ENCODE data around the gene SLC25A1.

The SLC25A1 gene

DNA sequence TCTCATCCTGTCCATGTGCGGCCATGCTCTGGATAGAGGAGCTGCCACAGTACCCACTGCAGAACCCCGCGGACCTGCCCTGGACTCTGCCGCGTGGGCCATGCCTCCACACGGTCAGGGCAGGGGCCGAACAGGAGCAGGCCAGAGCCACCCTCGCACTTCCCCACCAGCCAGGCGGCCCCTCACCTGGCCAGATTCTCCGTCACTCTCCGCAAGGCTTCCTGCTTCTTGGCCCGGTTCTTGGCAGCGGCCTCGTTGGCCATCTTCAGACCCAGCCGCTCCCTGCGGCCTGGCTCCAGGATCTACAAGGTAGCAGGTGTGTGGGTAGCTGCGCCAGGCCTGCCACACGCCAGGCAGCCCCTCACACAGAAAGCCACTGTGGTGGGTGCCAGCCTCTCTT lies 43.7 kb downstream of the SLC25A1 start:
- DNase-seq = no peak

DNA sequence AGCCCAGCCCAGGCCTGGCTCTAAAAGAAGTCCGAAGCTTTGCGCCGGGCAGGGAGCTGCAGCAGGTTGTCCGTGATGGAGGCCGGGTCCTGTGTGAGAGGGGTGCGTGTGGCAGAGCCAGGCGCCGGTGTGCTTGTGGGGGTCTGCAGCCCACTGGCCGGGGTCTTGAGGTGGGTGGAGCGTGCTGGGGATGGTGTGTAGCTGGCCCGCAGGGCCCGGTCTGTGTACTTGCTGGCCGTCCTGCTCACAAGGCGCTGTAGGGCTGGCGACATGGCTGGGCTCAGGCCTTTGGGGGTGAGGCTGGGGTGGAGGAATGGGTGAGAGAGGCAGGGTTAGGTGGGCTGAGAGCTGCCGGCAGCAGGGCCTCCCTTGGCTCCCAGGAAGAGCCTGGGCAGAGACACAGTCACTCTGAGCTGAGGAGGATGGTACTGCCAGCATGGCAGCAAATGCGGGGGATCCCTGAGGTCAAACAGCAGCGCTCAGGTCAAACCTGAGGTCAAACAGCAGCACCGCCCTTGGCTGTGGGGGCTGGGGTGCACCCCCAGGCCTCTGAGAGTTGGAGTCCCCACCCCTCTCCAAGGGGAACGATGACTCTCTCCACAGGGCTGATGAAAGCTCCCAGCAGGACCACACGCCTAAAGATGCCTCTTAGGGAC lies 44.2 kb downstream of the SLC25A1 start:
- no peak for DNase-seq

DNA sequence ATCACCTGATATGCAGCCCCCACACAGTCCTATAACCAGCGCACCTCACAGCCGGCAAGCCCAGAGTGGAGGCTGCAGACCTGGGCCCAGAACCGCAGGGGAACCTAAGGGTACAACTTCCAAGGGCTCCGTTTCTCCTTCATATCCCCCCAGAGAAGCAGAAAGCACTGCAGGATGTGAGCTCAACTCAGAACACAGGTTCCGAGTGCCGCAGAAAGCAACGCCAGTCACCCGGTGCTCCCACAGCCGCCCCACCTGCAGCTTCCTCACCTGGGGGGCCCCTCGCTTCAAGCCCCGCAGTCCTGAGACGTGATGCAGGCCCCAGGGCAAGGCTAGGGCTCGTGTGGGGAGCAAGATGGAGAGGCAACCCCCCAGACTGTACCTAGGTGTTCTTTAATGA lies 45.0 kb downstream of the SLC25A1 start:
- DNase-seq = no peak

DNA sequence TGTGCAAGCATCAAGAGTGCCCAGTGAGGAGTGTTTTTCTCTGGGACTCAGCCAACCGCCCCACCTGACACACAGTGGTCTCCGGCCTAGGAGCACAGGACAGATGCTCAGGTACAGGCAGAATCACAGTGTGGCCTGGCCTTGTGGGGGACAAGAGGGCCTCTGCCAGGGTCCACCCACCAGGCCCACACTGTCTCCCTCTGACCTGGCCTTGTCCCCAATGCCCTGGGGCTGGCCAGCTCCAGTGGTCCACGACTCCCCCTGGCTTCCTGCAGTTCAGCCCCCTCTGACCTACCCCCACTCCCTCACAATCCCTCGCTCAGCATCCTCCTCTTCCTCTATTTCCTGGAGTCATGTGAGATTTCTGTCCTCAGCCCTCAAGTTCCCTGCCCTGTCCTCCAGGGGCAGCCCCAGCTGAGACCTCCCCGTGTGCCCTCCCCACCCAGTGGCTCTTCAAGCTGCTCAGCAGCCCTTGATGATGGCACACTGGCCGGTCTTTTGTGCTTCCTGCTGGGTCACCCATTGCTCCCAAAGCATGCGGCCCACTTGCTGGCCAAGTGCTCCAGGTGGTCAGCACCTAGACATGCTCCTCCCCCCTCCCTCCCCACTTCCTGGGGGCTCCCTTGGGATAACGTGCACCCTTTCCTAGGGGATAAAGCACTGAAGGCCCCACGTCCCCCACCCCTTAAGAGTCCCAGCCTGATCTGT lies 45.7 kb downstream of the SLC25A1 start:
- no peak for DNase-seq

DNA sequence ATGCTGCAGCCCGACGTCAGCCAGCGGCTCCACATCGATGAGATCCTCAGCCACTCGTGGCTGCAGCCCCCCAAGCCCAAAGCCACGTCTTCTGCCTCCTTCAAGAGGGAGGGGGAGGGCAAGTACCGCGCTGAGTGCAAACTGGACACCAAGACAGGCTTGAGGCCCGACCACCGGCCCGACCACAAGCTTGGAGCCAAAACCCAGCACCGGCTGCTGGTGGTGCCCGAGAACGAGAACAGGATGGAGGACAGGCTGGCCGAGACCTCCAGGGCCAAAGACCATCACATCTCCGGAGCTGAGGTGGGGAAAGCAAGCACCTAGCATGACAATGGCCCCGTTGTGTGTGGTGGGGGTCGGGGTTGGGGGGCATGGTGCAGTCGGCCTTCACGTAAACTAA lies 46.4 kb downstream of the SLC25A1 start:
- DNase-seq = no peak

DNA sequence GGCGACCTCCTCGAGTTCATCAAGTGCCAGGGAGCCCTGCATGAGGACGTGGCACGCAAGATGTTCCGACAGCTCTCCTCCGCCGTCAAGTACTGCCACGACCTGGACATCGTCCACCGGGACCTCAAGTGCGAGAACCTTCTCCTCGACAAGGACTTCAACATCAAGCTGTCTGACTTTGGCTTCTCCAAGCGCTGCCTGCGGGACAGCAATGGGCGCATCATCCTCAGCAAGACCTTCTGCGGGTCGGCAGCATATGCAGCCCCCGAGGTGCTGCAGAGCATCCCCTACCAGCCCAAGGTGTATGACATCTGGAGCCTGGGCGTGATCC lies 46.9 kb downstream of the SLC25A1 start:
- no peak for DNase-seq

- no peak for DNase-seq
These were observed 47.4 kb downstream of the SLC25A1 start, which contains the start of gene TSSK2 for GRCh38 chr22:19130959-19131684. TSS of gene TSSK2 (plus strand) at chr22:19131308. CDS start at chr22:19131400, 92 bp downstream.

- no peak for DNase-seq
These were observed 48.7 kb downstream of the SLC25A1 start for GRCh38 chr22:19129871-19130270.

GRCh38 chr22:19128946-19129727 lies 49.4 kb downstream of the SLC25A1 start:
- no peak for DNase-seq

DNA sequence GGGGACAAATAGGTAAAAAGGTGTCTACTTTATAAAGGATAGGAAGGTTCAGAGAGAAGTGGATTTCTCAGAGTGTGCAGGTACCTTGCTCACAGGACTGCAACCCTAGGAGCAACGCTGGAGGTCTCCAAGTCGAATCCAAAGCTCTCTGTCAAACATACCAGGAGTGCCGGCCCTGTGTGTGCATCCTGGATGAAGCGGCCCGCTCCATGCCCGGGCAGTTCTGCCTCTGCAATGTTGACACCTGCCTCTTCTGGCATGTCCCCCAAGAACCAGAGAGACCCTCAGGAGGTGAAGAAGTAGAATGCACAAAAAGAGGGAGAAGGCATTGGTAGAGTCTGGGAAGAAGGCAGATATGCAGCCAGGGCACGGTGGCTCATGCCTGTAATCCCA lies 50.5 kb downstream of the SLC25A1 start:
- DNase-seq = no peak

DNA sequence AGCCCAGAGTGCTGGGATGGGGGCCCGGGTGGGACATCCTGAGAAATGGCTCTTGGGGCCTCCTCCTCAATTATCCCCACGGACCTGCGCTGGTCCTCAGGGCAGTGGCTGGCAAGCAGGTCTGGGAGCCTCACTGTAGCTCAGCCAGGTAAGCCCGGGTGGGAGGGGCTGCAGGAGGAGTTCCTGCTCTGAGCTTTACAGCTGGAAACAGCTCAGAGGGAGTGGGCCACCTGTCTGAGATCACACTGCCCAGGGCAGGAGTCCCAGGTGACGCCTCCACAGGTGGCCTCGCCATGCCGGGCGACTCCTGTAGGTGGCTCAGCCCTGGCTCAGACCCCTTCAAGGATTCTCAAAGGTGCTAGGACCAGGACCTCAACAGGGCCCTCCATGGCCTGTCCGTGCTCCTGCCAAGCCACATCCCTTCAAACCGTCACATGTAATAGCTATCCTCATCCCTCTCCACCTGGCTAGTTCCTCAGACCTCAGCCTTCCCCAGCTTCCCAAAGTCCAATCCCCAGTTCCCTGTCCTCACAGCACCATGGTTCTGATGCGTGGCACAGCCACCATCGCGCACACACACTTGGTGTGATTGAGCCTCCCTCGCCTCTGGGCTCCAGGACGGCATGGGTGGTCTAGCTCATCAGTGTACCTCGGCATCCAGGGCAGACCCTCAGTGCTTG lies 51.1 kb downstream of the SLC25A1 start:
- no peak for DNase-seq

- DNase-seq = no peak
These were observed 51.9 kb downstream of the SLC25A1 start for GRCh38 chr22:19126309-19127273.

Data from femur (tissue), 1 donor.